ENCODE measurements around the gene MIGA2. TPM values are rescaled to one million over a fixed set of nuclear protein-coding genes. Genes with fewer than 3 reads are reported as not detected.

Gene MIGA2
- total and polyA plus RNA-seq, 9 of the 15 experiments (the other 6 are each of a cell fraction or from before 2014, with no cell fraction given) = 0.15 to 54.1 (median 18.0) TPM

DNA sequence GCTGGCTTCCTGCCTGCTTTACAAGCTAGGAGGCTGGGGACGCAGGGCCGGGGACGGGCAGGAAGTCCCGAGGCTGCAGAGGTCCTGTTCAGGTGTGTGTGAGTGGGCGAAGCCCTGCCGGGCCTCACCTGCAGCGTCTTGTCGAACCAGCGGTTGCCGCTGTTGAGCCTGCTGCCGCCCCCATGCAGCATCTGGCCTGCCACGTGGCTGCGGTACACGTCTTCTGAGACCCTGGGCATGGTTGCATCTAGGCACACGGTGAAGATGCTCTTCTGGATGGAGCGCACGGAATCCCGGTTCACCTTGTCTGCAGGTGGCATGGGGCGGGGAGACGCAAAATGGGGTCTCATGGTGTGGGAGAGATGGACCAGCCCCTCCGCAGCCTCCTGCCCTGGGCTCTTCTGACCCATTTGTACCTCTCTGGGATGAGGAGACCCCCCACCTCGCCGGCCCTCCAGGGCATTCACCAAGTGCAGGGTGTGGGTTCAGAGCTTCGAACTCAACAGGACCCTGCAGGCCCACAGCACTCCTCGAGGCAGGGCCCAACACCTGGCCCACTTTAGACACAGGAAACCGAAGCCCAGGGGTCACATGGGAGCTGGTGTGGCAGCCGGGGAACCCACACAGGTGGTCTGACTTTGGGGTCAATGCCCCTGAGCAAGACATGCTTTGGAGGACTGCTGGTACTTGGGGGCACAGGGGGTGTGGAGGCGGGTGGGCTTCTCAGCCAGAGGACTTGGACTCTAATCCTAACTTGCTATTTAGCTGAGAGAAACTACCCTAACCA is 64.2 kb downstream of the MIGA2 start:
- no peaks in the 10 kb centered on the region for H4K20me1 ChIP-seq (replicated peaks; ENCODE audit: control insufficient read depth, insufficient read depth, low read length)
- 57% methylated on average over 28 of the region's 28 CpGs for WGBS (ENCODE audit: insufficient coverage, low coverage, missing lambda C conversion rate)
- no peak overlapping the region for H3K4me2 ChIP-seq (ENCODE audit: insufficient read depth, low read length)
- 0 out of 4 replicates have a peak overlapping the region, but pooled peaks of 1 of the 2 experiments have one; percentile 21 for H3K9ac ChIP-seq (ENCODE audit: insufficient read depth in 1 of 2, low read depth in 2 of 2, low read length in 2 of 2)
- no peak overlapping the region for H2AFZ ChIP-seq (ENCODE audit: low read depth, low read length)
- H3K9me1 ChIP-seq (ENCODE audit: control insufficient read depth, insufficient read depth, low read length) = peaks cover 3% of the 10 kb centered on the region
- FAIRE-seq (no peak), ATAC-seq (no peak), DNase-seq (ENCODE audit: extremely low read depth in 1 of 4, low spot score in 3 of 4) (no peak)
- peaks cover 14 to 39% of the 10 kb centered on the region in 2 experiments for H3K4me1 ChIP-seq (replicated peaks in 1 of 2; ENCODE audit: control insufficient read depth in 2 of 2, insufficient read depth in 2 of 2, low read length in 2 of 2)
- intact Hi-C loops (cut with micrococcal nuclease) = no loop called here
- in situ Hi-C loops (cut with MboI) = no loop called here
- no peaks in the 10 kb centered on the region for H3K36me3 ChIP-seq (ENCODE audit: control insufficient read depth, insufficient read depth, low read length)
- H3K27me3 ChIP-seq (ENCODE audit: control insufficient read depth in 2 of 2, insufficient read depth in 2 of 2, low read length in 2 of 2) = no peaks in the 10 kb centered on the region
- H3K4me3 ChIP-seq = no peak overlapping the region
- TF ChIP-seq POLR2G (IDR thresholded peaks at IDR 0.05; ENCODE audit: low read depth, low read length) (peak; percentile 38; the same call in 1 of the 2 replicates), BRCA1 (IDR thresholded peaks at IDR 0.05) (no peak), BRCA1 (CRISPR knock-in tag; IDR thresholded peaks at IDR 0.05) (no peak)
- H3K79me2 ChIP-seq (ENCODE audit: control insufficient read depth, insufficient read depth, low read length) = no peaks in the 10 kb centered on the region
- no peak overlapping the region for H3K27ac ChIP-seq (ENCODE audit: extremely low read depth, low read depth, low read length)
- ChIA-PET POLR2A (interaction anchor here (0.6 to 1.4 kb wide), 5 partner anchors 8 to 1212 kb away, joined by 3 to 4 read pairs (median 3); partner anchors contain the start of gene DOLPP1), CTCF (ENCODE audit: low intra/inter-chr PET ratio) (no interaction called here)
- BruUV-seq (replicated peaks) = no TSS peak
- H3K9me3 ChIP-seq (replicated peaks; ENCODE audit: control insufficient read depth, insufficient read depth, low read depth, low read length) = no peaks in the 10 kb centered on the region

DNA sequence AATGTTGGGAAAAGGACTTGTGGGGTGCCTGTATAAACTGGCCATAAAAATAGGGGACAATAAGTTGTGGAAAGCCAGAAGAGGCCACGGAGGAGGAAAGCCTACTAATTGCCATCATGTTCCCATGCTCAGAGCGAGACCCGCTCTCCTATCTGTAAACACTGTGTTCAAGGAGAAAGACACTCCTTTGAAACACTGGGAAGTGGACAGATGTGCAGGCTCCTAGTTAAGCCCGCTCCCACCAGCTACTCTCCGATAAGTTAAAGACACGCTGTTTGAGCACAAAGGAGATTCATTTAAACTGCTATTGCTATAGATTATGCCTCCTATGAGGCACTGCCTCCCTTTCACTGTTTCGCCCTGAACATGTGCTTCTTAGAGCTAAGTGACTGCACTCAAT is 64.9 kb downstream of the MIGA2 start:
- Histone ChIP-seq H3K4me1 (replicated peaks in 1 of 2; ENCODE audit: control insufficient read depth in 2 of 2, insufficient read depth in 2 of 2, low read length in 2 of 2) (peaks cover 14 to 34% of the 10 kb centered on the region in 2 experiments), H3K9me1 (ENCODE audit: control insufficient read depth, insufficient read depth, low read length) (peaks cover 3% of the 10 kb centered on the region), H3K36me3 (ENCODE audit: control insufficient read depth, insufficient read depth, low read length) (no peaks in the 10 kb centered on the region), H3K9ac (ENCODE audit: insufficient read depth in 1 of 2, low read depth in 2 of 2, low read length in 2 of 2) (no peak overlapping the region), H3K27me3 (ENCODE audit: control insufficient read depth in 2 of 2, insufficient read depth in 2 of 2, low read length in 2 of 2) (no peaks in the 10 kb centered on the region), H3K27ac (ENCODE audit: extremely low read depth, low read depth, low read length) (no peak overlapping the region), H4K20me1 (replicated peaks; ENCODE audit: control insufficient read depth, insufficient read depth, low read length) (no peaks in the 10 kb centered on the region), H3K9me3 (replicated peaks; ENCODE audit: control insufficient read depth, insufficient read depth, low read depth, low read length) (no peaks in the 10 kb centered on the region), H3K79me2 (ENCODE audit: control insufficient read depth, insufficient read depth, low read length) (no peaks in the 10 kb centered on the region), H2AFZ (ENCODE audit: low read depth, low read length) (no peak overlapping the region), H3K4me2 (ENCODE audit: insufficient read depth, low read length) (no peak overlapping the region), H3K4me3 (no peak overlapping the region)
- ChIA-PET CTCF (ENCODE audit: low intra/inter-chr PET ratio) (no interaction called here), POLR2A (interaction anchor here (0.6 to 1.4 kb wide), 5 partner anchors 9 to 1213 kb away, joined by 3 to 4 read pairs (median 3); partner anchors contain the start of genes CRAT and DOLPP1)
- ATAC-seq (no peak), DNase-seq (ENCODE audit: extremely low read depth in 1 of 4, low spot score in 3 of 4) (no peak), FAIRE-seq (no peak)
- no TSS peak for BruUV-seq (replicated peaks)
- 79% methylated on average over 7 of the region's 7 CpGs for WGBS (ENCODE audit: insufficient coverage, low coverage, missing lambda C conversion rate)
- in situ Hi-C loops (cut with MboI) (no loop called here), intact Hi-C loops (cut with micrococcal nuclease) (no loop called here)
- TF ChIP-seq MTF1 (CRISPR knock-in tag; IDR thresholded peaks at IDR 0.05; ENCODE audit: borderline replicate concordance) (no peak), CBX2 (IDR thresholded peaks at IDR 0.05; ENCODE audit: insufficient read depth, low read length, poor library complexity, severe bottlenecking) (no peak), TAF1 (IDR thresholded peaks at IDR 0.05; ENCODE audit: control insufficient read depth, extremely low read depth, insufficient read depth, low read length, severe bottlenecking) (no peak), CC2D1A (IDR thresholded peaks at IDR 0.05) (no peak), GABPA (tag; conservative IDR thresholded peaks at IDR 0.05; ENCODE audit: low read depth) (no peak), EP400 (IDR thresholded peaks at IDR 0.05) (no peak), IRF2 (CRISPR knock-in tag; IDR thresholded peaks at IDR 0.05) (no peak), ZNF212 (CRISPR knock-in tag; IDR thresholded peaks at IDR 0.05) (no peak), NR2C2 (CRISPR knock-in tag; IDR thresholded peaks at IDR 0.05) (no peak), NR2C2 (tag; IDR thresholded peaks at IDR 0.05) (no peak), ZNF830 (CRISPR knock-in tag; IDR thresholded peaks at IDR 0.05) (no peak), MAZ (CRISPR knock-in tag; conservative IDR thresholded peaks at IDR 0.05 in 1 of 2, IDR thresholded peaks at IDR 0.05 in 1 of 2) (no peak), HNRNPL (IDR thresholded peaks at IDR 0.05; ENCODE audit: low read depth, low read length) (no peak), ILK (tag; IDR thresholded peaks at IDR 0.05; ENCODE audit: borderline replicate concordance, low read depth) (no peak)
